ENCODE measurements around the gene C1orf159. TPM values are rescaled to one million over a fixed set of nuclear protein-coding genes. Genes with fewer than 3 reads are reported as not detected.

C1orf159 gene
- total RNA-seq, 4 donors from 2014 or later = 2.8 to 6.4 (median 5.3) TPM

- Histone ChIP-seq H3K36me3 (no peaks in the 10 kb centered on the region), H3K27ac (no peak overlapping the region), H3K4me1 (peaks cover 7 to 10% of the 10 kb centered on the region in 2 donors), H3K9me3 (no peaks in the 10 kb centered on the region), H3K4me3 (no peak overlapping the region), H3K27me3 (peaks cover 26 to 35% (median 27%) of the 10 kb centered on the region in 3 donors)
- TF ChIP-seq POLR2A (IDR thresholded peaks at IDR 0.05) (no peak), CTCF (IDR thresholded peaks at IDR 0.05 in 4 of 5, conservative IDR thresholded peaks at IDR 0.05 in 1 of 5) (no peak)
- ATAC-seq = no peak
- in situ Hi-C loops (cut with MboI; ENCODE audit: low sequenced_read_pairs in 4 of 4) (no loop called here), intact Hi-C loops (cut with DNase I; ENCODE audit: low total_unique reads) (loop anchor here (2.0 kb wide), 1 partner anchor 17 kb away; no protein-coding TSS in a partner anchor)
- DNase-seq = no peak
Observed at GRCh38 chr1:1041873-1042272, 74.0 kb downstream of the C1orf159 start.

GRCh38 chr1:1041092-1041523 lies 74.8 kb downstream of the C1orf159 start:
- intact Hi-C loops (cut with DNase I; ENCODE audit: low total_unique reads) = loop anchor here (2.0 kb wide), 1 partner anchor 18 kb away; no protein-coding TSS in a partner anchor
- DNase-seq = no peak
- H3K4me3 ChIP-seq = no peak overlapping the region

DNA sequence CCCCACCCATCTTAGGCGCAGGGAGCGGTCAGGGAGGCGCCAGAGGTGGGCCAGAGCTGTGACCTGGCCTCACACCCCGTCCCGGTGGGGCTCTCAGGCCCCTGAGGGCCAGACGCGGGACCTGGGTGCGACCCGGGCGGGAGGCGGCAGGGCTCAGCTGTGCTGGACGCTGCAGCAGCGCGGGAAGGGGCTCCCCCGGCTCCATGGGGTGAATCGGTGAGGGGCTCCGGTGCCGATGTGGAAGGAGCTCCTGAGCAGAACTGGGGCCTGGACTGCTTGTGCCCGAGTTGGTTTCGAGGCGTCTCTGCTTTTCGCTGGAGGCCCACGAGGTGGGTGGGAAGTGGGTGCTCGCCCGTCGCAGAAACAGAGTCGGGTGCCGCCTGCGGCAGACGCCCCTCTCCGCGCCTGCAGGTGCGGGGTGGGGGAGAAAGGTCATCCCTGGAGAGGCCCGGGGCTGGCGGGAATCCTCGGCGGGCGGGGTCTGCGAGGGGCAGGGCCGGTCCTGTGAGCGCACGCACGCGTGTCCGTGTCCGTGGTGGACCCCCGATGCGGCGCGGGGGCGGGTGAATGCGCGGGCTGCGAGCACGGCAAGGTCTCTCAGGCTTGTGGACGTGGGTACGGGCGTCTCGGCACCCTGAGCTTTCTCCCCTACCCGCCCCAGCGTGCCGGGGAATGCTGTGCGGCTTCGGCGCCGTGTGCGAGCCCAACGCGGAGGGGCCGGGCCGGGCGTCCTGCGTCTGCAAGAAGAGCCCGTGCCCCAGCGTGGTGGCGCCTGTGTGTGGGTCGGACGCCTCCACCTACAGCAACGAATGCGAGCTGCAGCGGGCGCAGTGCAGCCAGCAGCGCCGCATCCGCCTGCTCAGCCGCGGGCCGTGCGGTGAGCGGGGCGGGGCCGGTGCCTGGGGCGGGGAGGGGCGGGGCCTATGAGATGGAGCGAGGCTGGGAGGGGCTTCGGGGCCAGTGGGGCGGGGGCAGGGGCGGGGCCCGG lies 75.6 kb downstream of the C1orf159 start:
- no peak for TF ChIP-seq CTCF (IDR thresholded peaks at IDR 0.05 in 4 of 5, conservative IDR thresholded peaks at IDR 0.05 in 1 of 5)
- Histone ChIP-seq H3K4me1 (peaks cover 7 to 10% of the 10 kb centered on the region in 2 donors), H3K27ac (no peak overlapping the region), H3K4me3 (peak overlapping the region; percentile 44 to 60 (median 48)), H3K9me3 (no peaks in the 10 kb centered on the region), H3K27me3 (peaks cover 26 to 47% (median 36%) of the 10 kb centered on the region in 3 donors), H3K36me3 (no peaks in the 10 kb centered on the region)
- DNase-seq (peak; percentile 33 to 64), ATAC-seq (peak; percentile 76 to 85)
- intact Hi-C loops (cut with DNase I; ENCODE audit: low total_unique reads) (loop anchor here (2.0 kb wide), 1 partner anchor 19 kb away; no protein-coding TSS in a partner anchor), in situ Hi-C loops (cut with MboI; ENCODE audit: low sequenced_read_pairs in 4 of 4) (no loop called here)

More at GRCh38 chr1:1041092-1041523, 74.8 kb downstream of the C1orf159 start:
- Histone ChIP-seq H3K27me3 (peaks cover 26 to 39% (median 31%) of the 10 kb centered on the region in 3 donors), H3K27ac (no peak overlapping the region), H3K4me1 (peaks cover 7 to 10% of the 10 kb centered on the region in 2 donors), H3K9me3 (no peaks in the 10 kb centered on the region), H3K36me3 (no peaks in the 10 kb centered on the region)
- no peak for TF ChIP-seq POLR2A (IDR thresholded peaks at IDR 0.05)
- no peak for TF ChIP-seq CTCF (IDR thresholded peaks at IDR 0.05 in 4 of 5, conservative IDR thresholded peaks at IDR 0.05 in 1 of 5)
- peak; percentile 7 to 22 for ATAC-seq
- in situ Hi-C loops (cut with MboI; ENCODE audit: low sequenced_read_pairs in 4 of 4) = no loop called here

GRCh38 chr1:1039145-1039910 lies 76.6 kb downstream of the C1orf159 start:
- no peak for DNase-seq
- in situ Hi-C loops (cut with MboI; ENCODE audit: low sequenced_read_pairs in 4 of 4) (no loop called here), intact Hi-C loops (cut with DNase I; ENCODE audit: low total_unique reads) (loop anchor here (10.0 kb wide), 1 partner anchor 75 kb away; the partner anchor contains the start of gene C1orf159)
- no peak overlapping the region for H3K27ac ChIP-seq
- no peaks in the 10 kb centered on the region for H3K9me3 ChIP-seq
- TF ChIP-seq POLR2A (IDR thresholded peaks at IDR 0.05) (no peak), CTCF (IDR thresholded peaks at IDR 0.05 in 4 of 5, conservative IDR thresholded peaks at IDR 0.05 in 1 of 5) (no peak)
- no peak for ATAC-seq
- H3K4me3 ChIP-seq = no peak overlapping the region
- H3K36me3 ChIP-seq = no peaks in the 10 kb centered on the region
- H3K4me1 ChIP-seq = peaks cover 7 to 15% of the 10 kb centered on the region in 2 donors
- peaks cover 30 to 57% (median 43%) of the 10 kb centered on the region in 3 donors for H3K27me3 ChIP-seq

Data from gastrocnemius medialis (tissue), 4 donors.